ENCODE measurements around the gene CPNE4. TPM values are rescaled to one million over a fixed set of nuclear protein-coding genes. Genes with fewer than 3 reads are reported as not detected.

Gene CPNE4
- total and polyA plus RNA-seq, 8 donors = 0.15 to 8.9 (median 1.7) TPM

DNA sequence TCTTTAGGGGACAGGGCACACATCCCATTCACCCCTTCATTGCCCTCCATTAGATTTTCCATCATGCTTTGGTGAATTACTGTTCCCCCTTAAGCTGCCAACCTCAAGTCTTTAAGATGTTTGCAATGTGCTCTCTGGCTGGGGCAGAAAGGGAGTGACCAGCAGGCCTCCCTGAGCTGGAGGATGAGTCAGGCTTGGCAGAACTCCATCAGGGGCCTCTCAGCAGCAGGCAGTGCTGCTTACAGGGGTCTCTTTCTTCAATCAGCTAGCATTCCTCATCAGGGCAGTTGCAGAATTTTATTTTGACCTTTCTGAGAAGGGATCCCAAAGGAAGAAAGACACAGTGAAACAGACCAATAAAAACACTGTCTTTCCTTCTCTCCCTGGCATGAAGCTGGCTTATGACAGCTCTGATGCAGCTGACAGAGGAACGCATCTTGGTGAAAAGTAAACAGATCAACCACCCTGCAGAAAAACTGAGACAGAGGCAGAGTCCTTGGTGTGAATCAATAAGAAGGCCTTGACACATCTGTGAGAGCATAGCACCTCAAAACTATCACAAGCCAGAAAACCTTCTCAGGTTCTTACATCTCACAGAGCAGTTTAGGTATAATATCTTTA, 443.3 kb downstream of the CPNE4 start:
- DNase-seq = peak in 1 of 2 donors; percentile 63
- no peak for TF ChIP-seq EP300 (IDR thresholded peaks at IDR 0.05)
- TF ChIP-seq POLR2AphosphoS5 (IDR thresholded peaks at IDR 0.05) = no peak
- TF ChIP-seq, protein P1, sequence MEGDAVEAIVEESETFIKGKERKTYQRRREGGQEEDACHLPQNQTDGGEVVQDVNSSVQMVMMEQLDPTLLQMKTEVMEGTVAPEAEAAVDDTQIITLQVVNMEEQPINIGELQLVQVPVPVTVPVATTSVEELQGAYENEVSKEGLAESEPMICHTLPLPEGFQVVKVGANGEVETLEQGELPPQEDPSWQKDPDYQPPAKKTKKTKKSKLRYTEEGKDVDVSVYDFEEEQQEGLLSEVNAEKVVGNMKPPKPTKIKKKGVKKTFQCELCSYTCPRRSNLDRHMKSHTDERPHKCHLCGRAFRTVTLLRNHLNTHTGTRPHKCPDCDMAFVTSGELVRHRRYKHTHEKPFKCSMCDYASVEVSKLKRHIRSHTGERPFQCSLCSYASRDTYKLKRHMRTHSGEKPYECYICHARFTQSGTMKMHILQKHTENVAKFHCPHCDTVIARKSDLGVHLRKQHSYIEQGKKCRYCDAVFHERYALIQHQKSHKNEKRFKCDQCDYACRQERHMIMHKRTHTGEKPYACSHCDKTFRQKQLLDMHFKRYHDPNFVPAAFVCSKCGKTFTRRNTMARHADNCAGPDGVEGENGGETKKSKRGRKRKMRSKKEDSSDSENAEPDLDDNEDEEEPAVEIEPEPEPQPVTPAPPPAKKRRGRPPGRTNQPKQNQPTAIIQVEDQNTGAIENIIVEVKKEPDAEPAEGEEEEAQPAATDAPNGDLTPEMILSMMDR (IDR thresholded peaks at IDR 0.05) = no peak
- no peak for TF ChIP-seq POLR2A (IDR thresholded peaks at IDR 0.05)
- Histone ChIP-seq H3K27me3 (no peaks in the 10 kb centered on the region), H3K36me3 (no peaks in the 10 kb centered on the region), H3K9me3 (no peaks in the 10 kb centered on the region), H3K27ac (no peak overlapping the region), H3K4me3 (no peak overlapping the region), H3K4me1 (no peaks in the 10 kb centered on the region)
- 42 to 67% (median 56%) methylated on average over 1 of the region's 1 CpG for WGBS, 5 donors
- intact Hi-C loops (cut with DNase I; ENCODE audit: low total_unique reads) = no loop called here

- intact Hi-C loops (cut with DNase I; ENCODE audit: low total_unique reads) = no loop called here
- H3K9me3 ChIP-seq = no peaks in the 10 kb centered on the region
- H3K36me3 ChIP-seq = no peaks in the 10 kb centered on the region
- no peak overlapping the region for H3K27ac ChIP-seq
- no peak for TF ChIP-seq POLR2A (IDR thresholded peaks at IDR 0.05)
- TF ChIP-seq EP300 (IDR thresholded peaks at IDR 0.05) = no peak
- TF ChIP-seq, protein P1 (IDR thresholded peaks at IDR 0.05) = no peak
- TF ChIP-seq POLR2AphosphoS5 (IDR thresholded peaks at IDR 0.05) = no peak
- no peaks in the 10 kb centered on the region for H3K27me3 ChIP-seq
- H3K4me3 ChIP-seq = no peak overlapping the region
- no peaks in the 10 kb centered on the region for H3K4me1 ChIP-seq
- DNase-seq = no peak
These were observed 448.5 kb downstream of the CPNE4 start for GRCh38 chr3:131586277-131586676.

- no peak for DNase-seq
- no peaks in the 10 kb centered on the region for H3K4me1 ChIP-seq
- intact Hi-C loops (cut with DNase I; ENCODE audit: low total_unique reads) = no loop called here
- no peaks in the 10 kb centered on the region for H3K9me3 ChIP-seq
- H3K27me3 ChIP-seq = no peaks in the 10 kb centered on the region
- 94 to 100% (median 95%) methylated on average over 1 of the region's 1 CpG for WGBS, 5 donors
- TF ChIP-seq POLR2AphosphoS5 (IDR thresholded peaks at IDR 0.05) (no peak), EP300 (IDR thresholded peaks at IDR 0.05) (no peak), POLR2A (IDR thresholded peaks at IDR 0.05) (no peak)
- TF ChIP-seq, protein P1 (IDR thresholded peaks at IDR 0.05) = no peak
- H3K36me3 ChIP-seq = no peaks in the 10 kb centered on the region
- no peak overlapping the region for H3K4me3 ChIP-seq
- H3K27ac ChIP-seq = no peak overlapping the region
These were observed 452.4 kb downstream of the CPNE4 start for GRCh38 chr3:131582438-131582837.

DNA sequence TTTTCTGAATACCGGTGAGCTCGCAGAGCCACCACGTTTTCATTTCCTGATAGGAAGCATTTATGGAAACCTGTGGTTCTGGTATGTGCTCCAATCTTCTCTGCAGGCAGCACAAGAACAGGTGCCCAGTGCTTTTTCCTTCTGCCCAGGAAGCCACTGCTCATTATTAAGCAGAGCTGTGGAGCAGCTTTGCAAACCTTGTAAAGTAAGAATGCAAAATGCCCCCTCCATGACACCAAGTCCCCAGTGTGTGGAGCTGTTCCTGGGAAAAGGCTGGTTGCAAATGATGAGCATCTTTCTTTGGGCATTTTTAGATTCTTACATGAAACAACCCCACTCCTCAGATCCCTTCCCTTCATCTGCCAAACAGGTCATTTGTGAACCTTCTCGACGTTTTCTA, 466.4 kb downstream of the CPNE4 start:
- 57 to 70% (median 62%) methylated on average over 5 of the region's 5 CpGs for WGBS, 5 donors
- no peak for DNase-seq
- TF ChIP-seq EP300 (IDR thresholded peaks at IDR 0.05) (no peak), POLR2AphosphoS5 (IDR thresholded peaks at IDR 0.05) (no peak), POLR2A (IDR thresholded peaks at IDR 0.05) (no peak)
- TF ChIP-seq, protein P1 (IDR thresholded peaks at IDR 0.05) = no peak
- H3K4me1 ChIP-seq = no peaks in the 10 kb centered on the region
- H3K9me3 ChIP-seq = no peaks in the 10 kb centered on the region
- H3K27me3 ChIP-seq = no peaks in the 10 kb centered on the region
- intact Hi-C loops (cut with DNase I; ENCODE audit: low total_unique reads) = no loop called here
- no peaks in the 10 kb centered on the region for H3K36me3 ChIP-seq
- no peak overlapping the region for H3K4me3 ChIP-seq
- no peak overlapping the region for H3K27ac ChIP-seq

All from stomach (tissue), 9 donors.